ENCODE measurements around the gene DHPS. TPM values are rescaled to one million over a fixed set of nuclear protein-coding genes. Genes with fewer than 3 reads are reported as not detected.
A peak's percentile ranks its signal among the peaks of the same experiment; 100 is the strongest.

The DHPS gene
- total RNA-seq, 1 experiment from 2014 or later, result 69.1 TPM

DNA sequence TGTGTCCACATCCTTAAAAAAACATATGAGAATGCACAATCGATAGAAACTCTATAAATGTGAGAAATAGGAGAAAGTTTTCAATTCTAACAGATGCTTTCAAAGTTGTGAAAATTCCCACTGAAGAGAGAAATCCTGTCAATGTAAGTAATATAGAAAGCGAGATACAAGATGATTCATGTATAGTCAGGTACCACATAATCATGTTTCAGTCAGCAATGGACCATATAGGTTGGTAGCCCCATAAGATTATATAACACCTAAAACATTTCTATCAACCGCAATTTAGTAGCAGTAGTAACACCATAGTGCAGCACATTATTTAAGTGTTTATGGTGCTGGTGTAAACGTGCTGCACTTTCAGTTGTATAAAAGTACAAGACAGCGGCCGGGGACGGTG lies 52.5 kb downstream of the DHPS start:
- CTCF ChIA-PET, result no interaction called here
- H3K27me3 Mint-ChIP-seq (ENCODE audit: unreplicated experiment), result no peaks in the 10 kb centered on the region
- H3K27ac Mint-ChIP-seq (ENCODE audit: unreplicated experiment), result no peak overlapping the region
- H3K4me1 Mint-ChIP-seq (ENCODE audit: low read depth, unreplicated experiment), result no peaks in the 10 kb centered on the region
- no peak overlapping the region for H3K4me3 Mint-ChIP-seq (ENCODE audit: low read depth, unreplicated experiment)
- H3K9me3 Mint-ChIP-seq (ENCODE audit: low read depth, unreplicated experiment), result no peaks in the 10 kb centered on the region
- BruUV-seq (replicated peaks), result TSS peak; percentile 24
- DNase-seq, result no peak
- H3K36me3 Mint-ChIP-seq (ENCODE audit: insufficient read depth, unreplicated experiment), result peaks cover 46% of the 10 kb centered on the region
- intact Hi-C loops (cut with micrococcal nuclease; ENCODE audit: unreplicated experiment), result no loop called here
- TF ChIP-seq, protein P1, sequence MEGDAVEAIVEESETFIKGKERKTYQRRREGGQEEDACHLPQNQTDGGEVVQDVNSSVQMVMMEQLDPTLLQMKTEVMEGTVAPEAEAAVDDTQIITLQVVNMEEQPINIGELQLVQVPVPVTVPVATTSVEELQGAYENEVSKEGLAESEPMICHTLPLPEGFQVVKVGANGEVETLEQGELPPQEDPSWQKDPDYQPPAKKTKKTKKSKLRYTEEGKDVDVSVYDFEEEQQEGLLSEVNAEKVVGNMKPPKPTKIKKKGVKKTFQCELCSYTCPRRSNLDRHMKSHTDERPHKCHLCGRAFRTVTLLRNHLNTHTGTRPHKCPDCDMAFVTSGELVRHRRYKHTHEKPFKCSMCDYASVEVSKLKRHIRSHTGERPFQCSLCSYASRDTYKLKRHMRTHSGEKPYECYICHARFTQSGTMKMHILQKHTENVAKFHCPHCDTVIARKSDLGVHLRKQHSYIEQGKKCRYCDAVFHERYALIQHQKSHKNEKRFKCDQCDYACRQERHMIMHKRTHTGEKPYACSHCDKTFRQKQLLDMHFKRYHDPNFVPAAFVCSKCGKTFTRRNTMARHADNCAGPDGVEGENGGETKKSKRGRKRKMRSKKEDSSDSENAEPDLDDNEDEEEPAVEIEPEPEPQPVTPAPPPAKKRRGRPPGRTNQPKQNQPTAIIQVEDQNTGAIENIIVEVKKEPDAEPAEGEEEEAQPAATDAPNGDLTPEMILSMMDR (IDR thresholded peaks at IDR 0.05; ENCODE audit: unreplicated experiment), result no peak

DNA sequence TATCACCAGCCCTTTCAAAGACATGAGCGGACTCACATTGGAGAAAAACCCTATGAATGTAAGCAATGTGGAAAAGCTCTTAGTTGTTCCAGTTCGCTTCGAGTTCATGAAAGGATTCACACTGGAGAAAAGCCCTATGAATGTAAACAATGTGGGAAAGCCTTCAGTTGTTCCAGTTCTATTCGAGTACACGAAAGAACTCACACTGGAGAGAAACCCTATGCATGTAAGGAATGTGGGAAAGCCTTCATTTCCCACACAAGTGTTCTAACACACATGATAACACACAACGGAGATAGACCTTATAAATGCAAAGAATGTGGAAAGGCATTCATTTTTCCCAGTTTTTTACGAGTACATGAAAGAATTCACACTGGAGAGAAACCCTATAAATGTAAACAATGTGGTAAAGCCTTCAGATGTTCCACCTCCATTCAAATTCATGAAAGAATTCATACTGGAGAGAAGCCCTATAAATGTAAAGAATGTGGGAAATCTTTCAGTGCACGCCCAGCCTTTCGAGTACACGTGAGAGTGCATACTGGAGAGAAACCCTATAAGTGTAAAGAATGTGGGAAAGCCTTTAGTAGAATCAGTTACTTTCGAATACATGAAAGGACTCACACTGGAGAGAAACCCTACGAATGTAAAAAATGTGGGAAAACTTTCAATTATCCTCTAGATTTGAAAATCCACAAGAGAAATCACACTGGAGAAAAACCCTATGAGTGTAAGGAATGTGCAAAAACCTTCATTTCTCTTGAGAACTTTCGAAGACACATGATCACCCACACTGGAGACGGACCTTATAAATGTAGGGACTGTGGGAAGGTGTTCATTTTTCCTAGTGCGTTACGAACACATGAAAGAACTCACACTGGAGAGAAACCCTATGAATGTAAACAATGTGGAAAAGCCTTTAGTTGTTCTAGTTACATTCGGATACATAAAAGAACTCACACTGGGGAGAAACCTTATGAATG lies 53.3 kb downstream of the DHPS start:
- Mint-ChIP-seq H3K9me3 (ENCODE audit: low read depth, unreplicated experiment) (no peaks in the 10 kb centered on the region), H3K27ac (ENCODE audit: unreplicated experiment) (no peak overlapping the region), H3K36me3 (ENCODE audit: insufficient read depth, unreplicated experiment) (peaks cover 44% of the 10 kb centered on the region), H3K27me3 (ENCODE audit: unreplicated experiment) (no peaks in the 10 kb centered on the region), H3K4me3 (ENCODE audit: low read depth, unreplicated experiment) (no peak overlapping the region), H3K4me1 (ENCODE audit: low read depth, unreplicated experiment) (no peaks in the 10 kb centered on the region)
- BruUV-seq (replicated peaks), result no TSS peak
- CTCF ChIA-PET, result no interaction called here
- DNase-seq, result no peak
- intact Hi-C loops (cut with micrococcal nuclease; ENCODE audit: unreplicated experiment), result no loop called here
- TF ChIP-seq, protein P1 (IDR thresholded peaks at IDR 0.05; ENCODE audit: unreplicated experiment), result no peak

DNA sequence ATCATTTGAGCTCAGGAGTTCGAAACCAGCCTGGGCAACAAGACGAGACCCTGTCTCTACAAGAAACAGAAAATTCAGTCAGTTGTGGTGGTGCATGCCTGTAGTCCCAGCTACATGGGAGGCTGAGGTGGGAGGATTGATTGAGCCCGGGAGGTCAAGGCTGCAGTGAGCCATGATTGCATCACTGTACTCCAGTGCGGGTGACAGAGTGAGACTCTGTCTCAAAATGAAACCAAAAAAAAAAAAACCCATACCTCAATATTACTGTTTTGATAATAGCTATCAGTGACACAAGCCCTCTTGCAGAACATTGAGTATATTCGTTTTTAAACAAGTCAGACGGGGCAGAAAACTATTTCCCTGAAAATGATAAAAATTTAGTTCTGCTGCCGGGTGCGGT lies 54.7 kb downstream of the DHPS start:
- BruUV-seq (replicated peaks), result no TSS peak
- Mint-ChIP-seq H3K4me3 (ENCODE audit: low read depth, unreplicated experiment) (no peak overlapping the region), H3K4me1 (ENCODE audit: low read depth, unreplicated experiment) (no peaks in the 10 kb centered on the region), H3K27me3 (ENCODE audit: unreplicated experiment) (no peaks in the 10 kb centered on the region), H3K9me3 (ENCODE audit: low read depth, unreplicated experiment) (no peaks in the 10 kb centered on the region), H3K27ac (ENCODE audit: unreplicated experiment) (no peak overlapping the region), H3K36me3 (ENCODE audit: insufficient read depth, unreplicated experiment) (peaks cover 47% of the 10 kb centered on the region)
- no peak for DNase-seq
- CTCF ChIA-PET, result no interaction called here
- intact Hi-C loops (cut with micrococcal nuclease; ENCODE audit: unreplicated experiment), result no loop called here
- TF ChIP-seq, protein P1 (IDR thresholded peaks at IDR 0.05; ENCODE audit: unreplicated experiment), result no peak

Other genes starting within 250 kb of the DHPS start
- 7.5 and 8.6 TPM in 2 replicates for gene ZNF443, start 240.9 kb downstream of the DHPS start, total RNA-seq (2022)
- 1.6 and 1.7 TPM in 2 replicates for gene ZNF709, start 197.1 kb downstream of the DHPS start, total RNA-seq (2022)
- 6.6 and 8.7 TPM in 2 replicates for gene ZNF564, start 130.4 kb downstream of the DHPS start, total RNA-seq (2022)
- gene ZNF490, start 71.1 kb downstream of the DHPS start, total RNA-seq (2022), result 5.4 and 6.3 TPM in 2 replicates
- gene ZNF791, start 71.0 kb downstream of the DHPS start, total RNA-seq (2022), result 15.8 and 16.2 TPM in 2 replicates
- gene MAN2B1, start 15.1 kb downstream of the DHPS start, total RNA-seq (2022), result 76.9 and 84.4 TPM in 2 replicates
- gene WDR83, start 15.1 kb downstream of the DHPS start, total RNA-seq (2022), result 10.1 and 10.8 TPM in 2 replicates
- gene GNG14, start 6.1 kb upstream of the DHPS start, total RNA-seq (2022), result not detected in 2 replicates
- 6.7 and 7.1 TPM in 2 replicates for gene FBXW9, start 14.8 kb upstream of the DHPS start, total RNA-seq (2022)
- 67.0 and 87.6 TPM in 2 replicates for gene TNPO2, start 42.1 kb upstream of the DHPS start, total RNA-seq (2022)
- gene TRIR, start 52.8 kb upstream of the DHPS start, total RNA-seq (2022), result 124 and 128 TPM in 2 replicates
- gene GET3, start 55.6 kb upstream of the DHPS start, total RNA-seq (2022), result 52.2 and 53.8 TPM in 2 replicates
- not detected in 2 replicates for gene BEST2, start 69.9 kb upstream of the DHPS start, total RNA-seq (2022)
- gene HOOK2, start 93.7 kb upstream of the DHPS start, total RNA-seq (2022), result 69.0 and 70.7 TPM in 2 replicates
- gene JUNB, start 109.6 kb upstream of the DHPS start, total RNA-seq (2022), result 113 and 116 TPM in 2 replicates
- gene PRDX2, start 119.9 kb upstream of the DHPS start, total RNA-seq (2022), result 121 and 135 TPM in 2 replicates
- gene THSD8, start 120.2 kb upstream of the DHPS start, total RNA-seq (2022), result 14.0 and 16.1 TPM in 2 replicates
- gene RNASEH2A, start 124.7 kb upstream of the DHPS start, total RNA-seq (2022), result 30.6 and 41.6 TPM in 2 replicates
- gene RTBDN, start 152.7 kb upstream of the DHPS start, total RNA-seq (2022), result not detected in 2 replicates
- gene MAST1, start 156.6 kb upstream of the DHPS start, total RNA-seq (2022), result 1.3 and 2.6 TPM in 2 replicates
- gene DNASE2, start 199.6 kb upstream of the DHPS start, total RNA-seq (2022), result 32.7 and 38.4 TPM in 2 replicates
- gene KLF1, start 205.3 kb upstream of the DHPS start, total RNA-seq (2022), result not detected in 2 replicates
- 23.6 and 26.8 TPM in 2 replicates for gene GCDH, start 209.3 kb upstream of the DHPS start, total RNA-seq (2022)
- gene SYCE2, start 237.4 kb upstream of the DHPS start, total RNA-seq (2022), result 1.1 TPM in 1 of 2 replicates, not detected in the other

Data from Calu3 (cell line).